GM12878 (cell line): ENCODE measurements around the gene MEIKIN. TPM values are rescaled to one million over a fixed set of nuclear protein-coding genes. Genes with fewer than 3 reads are reported as not detected.

Experiments
- ATAC-seq: fragments of 200-7000 bp; cut with Tn5 transposase; 3 replicates; pipeline ENCODE4 v1.9.1; 2020; ENCODE audit warnings: mild to moderate bottlenecking, moderate library complexity
- BruUV-seq: library from RNA; stranded (reverse); fragments of 400-500 nt; replicated peaks from 2 replicates; lab custom pipeline; 2021; lab: Mats Ljungman, UMichigan
- CTCF ChIA-PET: fragments of 300-600 bp; sonication (Branson Sonifier 250); formaldehyde crosslinking; extraction: SDS; loops from one replicate; lab custom pipeline; 2021; ENCODE audit warnings: inconsistent platforms; lab: Yijun Ruan, JAX
- POLR2A ChIA-PET: fragments of 350-600 bp; formaldehyde crosslinking; extraction: SDS; loops from one replicate; lab custom pipeline; 2021; ENCODE audit warnings: inconsistent platforms; lab: Charles Lee
- RAD21 ChIA-PET: fragments of 300-600 bp; sonication (Branson Sonifier 250); formaldehyde crosslinking; loops from one replicate; lab custom pipeline; 2023; ENCODE audit warnings: antibody characterized with exemption; ENCODE audit not compliant: unreplicated experiment; lab: Charles Lee
- SMC1A ChIA-PET: fragments of 300-600 bp; sonication (Branson Sonifier 250); formaldehyde crosslinking; loops from one replicate; lab custom pipeline; 2023; ENCODE audit not compliant: unreplicated experiment, uncharacterized antibody; lab: Charles Lee
- DNase-seq: peaks from one replicate; pipeline ENCODE4 v3.0.0-alpha.2; 2011; ENCODE audit warnings: low read depth, low spot score
- FAIRE-seq: peaks from 3 replicates; lab custom pipeline; 2011; peaks lifted over from hg19 to GRCh38; lab: Jason Lieb, UNC
- H2AFZ ChIP-seq: 2 replicates; pipeline ENCODE4 v1.6.0; 2011; ENCODE audit warnings: low read depth, low read length, control low read depth; ENCODE audit not compliant: control insufficient read depth
- H3K27ac ChIP-seq: 2 replicates; pipeline ENCODE4 v1.5.1; 2011; ENCODE audit warnings: control low read depth; ENCODE audit not compliant: control insufficient read depth, insufficient read depth
- H3K27me3 ChIP-seq, 2 experiments: replicated peaks in 1 of 2; 2 replicates each; pipeline versions ENCODE4 v1.6.0 to v1.6.1; 2011; ENCODE audit warnings: low read length in 1 of 2; ENCODE audit not compliant: control insufficient read depth in 2 of 2, insufficient read depth in 2 of 2
- H3K36me3 ChIP-seq, 2 experiments: 2 replicates each; pipeline ENCODE4 v1.5.1; 2011; ENCODE audit warnings: low read length in 1 of 2; ENCODE audit not compliant: control insufficient read depth in 2 of 2, insufficient read depth in 2 of 2
- H3K4me1 ChIP-seq: 2 replicates; pipeline ENCODE4 v1.6.1; 2011; ENCODE audit warnings: mild to moderate bottlenecking, low read length, moderate library complexity, mixed read lengths; ENCODE audit not compliant: control insufficient read depth, insufficient read depth
- H3K4me2 ChIP-seq: 2 replicates; pipeline ENCODE4 v1.6.0; 2011; ENCODE audit warnings: control low read depth; ENCODE audit not compliant: control insufficient read depth, insufficient read depth
- H3K4me3 ChIP-seq: fragments of 200-600 bp; sonication (generic); 2 replicates; pipeline ENCODE4 v1.5.1; 2016
- H3K79me2 ChIP-seq: 2 replicates; pipeline ENCODE4 v1.6.0; 2011; ENCODE audit warnings: low read length; ENCODE audit not compliant: control insufficient read depth, insufficient read depth
- H3K9ac ChIP-seq: 2 replicates; pipeline ENCODE4 v1.8.0; 2011; ENCODE audit warnings: low read length, control low read depth, mixed read lengths; ENCODE audit not compliant: control insufficient read depth, insufficient read depth
- H3K9me3 ChIP-seq: replicated peaks from 3 replicates; pipeline ENCODE4 v1.5.1; 2011; ENCODE audit warnings: mild to moderate bottlenecking, low read length; ENCODE audit not compliant: control insufficient read depth, insufficient read depth
- H4K20me1 ChIP-seq: 2 replicates; pipeline ENCODE4 v1.6.0; 2011; ENCODE audit not compliant: control insufficient read depth, insufficient read depth
- ATF3 ChIP-seq: IDR thresholded peaks from 2 replicates; pipeline ENCODE4 v1.6.1; 2011; ENCODE audit warnings: low read depth, mild to moderate bottlenecking, low read length, moderate library complexity, borderline replicate concordance; ENCODE audit errors: extremely low read depth
- JUNB ChIP-seq: IDR thresholded peaks from 2 replicates; pipeline ENCODE4 v1.6.1; 2016; ENCODE audit warnings: antibody characterized with exemption, mild to moderate bottlenecking
- MLLT1 ChIP-seq: fragments of 450-650 bp; IDR thresholded peaks from 2 replicates; pipeline ENCODE4 v1.6.1; 2016; ENCODE audit warnings: mild to moderate bottlenecking
- NKRF ChIP-seq: fragments of 450-650 bp; conservative IDR thresholded peaks from 2 replicates; pipeline ENCODE4 v1.6.1; 2017; ENCODE audit warnings: mild to moderate bottlenecking, moderate library complexity
- RFX5 ChIP-seq: IDR thresholded peaks from 2 replicates; pipeline ENCODE4 v1.6.1; 2011; ENCODE audit warnings: low read depth, low read length, improper control_type of control experiment
- ZBTB33 ChIP-seq: fragments of 450-650 bp; IDR thresholded peaks from 2 replicates; pipeline ENCODE4 v1.6.1; 2017; ENCODE audit warnings: mild to moderate bottlenecking
- ZZZ3 ChIP-seq: IDR thresholded peaks from 2 replicates; pipeline ENCODE4 v1.6.1; 2011; ENCODE audit warnings: low read depth; ENCODE audit not compliant: control insufficient read depth, insufficient read length
- WGBS: methylation state at CpG from one replicate; pipeline ENCODE4 v1.1.6; 2016; ENCODE audit warnings: low lambda C conversion rate; ENCODE audit not compliant: insufficient replicate concordance, insufficient coverage; ENCODE audit errors: missing lambda C conversion rate; 5-methylcytosine and 5-hydroxymethylcytosine counted together
- in situ Hi-C: fragments of 300-500 bp; cut with MboI; formaldehyde crosslinking; loops from 9 replicates; pipeline ENCODE4 v1.14.3; 2018; ENCODE audit warnings: mixed read lengths
- intact Hi-C: fragments of 100-400 bp; cut with micrococcal nuclease; formaldehyde crosslinking; loops from one replicate; pipeline ENCODE4 v1.14.2; 2022; ENCODE audit not compliant: unreplicated experiment
- polyA plus RNA-seq, 11 experiments: library from polyadenylated mRNA; depleted of rRNA in 4 of 11; unstranded in 6 of 11; stranded (reverse) in 5 of 11; fragments of >200 nt; fragmentation: Nextera tagmentation in 4 of 11; fragmentation: Illumina TruSeq in 1 of 11; extraction: Ambion mirVana in 4 of 11; extraction: Trizol in 1 of 11; gene quantifications; 1 replicate in 1 of 11; 2 replicates in 10 of 11; pipeline versions ENCODE4 v1.2.1 to v1.2.3, GENCODE V29; 2011 to 2016; ENCODE audit warnings: inconsistent platforms in 2 of 11, missing spikeins in 2 of 11, low read depth in 1 of 11
- total RNA-seq, 4 experiments: library from RNA; depleted of rRNA in 3 of 4; stranded (reverse); fragments of >200 nt in 3 of 4; fragmentation: Illumina TruSeq in 1 of 4; extraction: Trizol in 1 of 4; gene quantifications; 2 replicates each; pipeline versions ENCODE4 v1.2.1 to v1.2.3, GENCODE V29; 2013 to 2021

Gene MEIKIN
- total and polyA plus RNA-seq, 10 of the 15 experiments (the other 5 are each of a cell fraction or from before 2014, with no cell fraction given) = not detected

- ATAC-seq = no peak
- peaks cover 2% of the 10 kb centered on the region; the same call in 2 of the 3 replicates for H3K9me3 ChIP-seq
- H3K4me2 ChIP-seq = no peak overlapping the region
- H4K20me1 ChIP-seq = peaks cover 4% of the 10 kb centered on the region; the same call in 1 of the 2 replicates
- peaks cover 43% of the 10 kb centered on the region for H3K79me2 ChIP-seq
- TF ChIP-seq JUNB = no peak
- TF ChIP-seq ZBTB33 = no peak
- TF ChIP-seq ZZZ3 = no peak
- no peak for TF ChIP-seq RFX5
- TF ChIP-seq ATF3 = no peak
- TF ChIP-seq NKRF = no peak
- TF ChIP-seq MLLT1 = no peak
- POLR2A ChIA-PET = interaction anchor here (1.3 kb wide), 1 partner anchor 13 kb away, joined by 4 read pairs; the partner anchor contains the start of gene FNIP1
- H3K4me3 ChIP-seq = no peak overlapping the region
- H2AFZ ChIP-seq = no peak overlapping the region
- in situ Hi-C loops (no loop called here), intact Hi-C loops (no loop called here)
- no TSS peak for BruUV-seq
- whole genome bisulfite sequencing = 93% methylated on average over 1 of the region's 1 CpG
- SMC1A ChIA-PET = interaction anchor here (0.9 to 1.3 kb wide), 3 partner anchors 10 to 27 kb away, joined by 3 to 4 read pairs (median 3); no protein-coding TSS in a partner anchor
- CTCF ChIA-PET = interaction anchor here (0.6 to 0.7 kb wide), 2 partner anchors 451 to 968 kb away, joined by 3 to 5 read pairs; no protein-coding TSS in a partner anchor
- H3K4me1 ChIP-seq = no peaks in the 10 kb centered on the region; the same call in 1 of the 2 replicates
- H3K27me3 ChIP-seq = no peaks in the 10 kb centered on the region
- RAD21 ChIA-PET = no interaction called here
- no peak overlapping the region; the same call in 1 of the 2 replicates for H3K27ac ChIP-seq
- no peak for DNase-seq
- no peak for FAIRE-seq
- no peak overlapping the region for H3K9ac ChIP-seq
- no peaks in the 10 kb centered on the region; a peak in 1 of 4 replicates for H3K36me3 ChIP-seq
These were observed 161.6 kb downstream of the MEIKIN start for GRCh38 chr5:131783874-131784273.
